AG09319 (cell line): ENCODE measurements around the gene RHOB.

Experiments used
- DNase-seq: peaks from one replicate; pipeline ENCODE4 v3.0.0-alpha.2; 2010; ENCODE audit warnings: low read depth; ENCODE audit errors: extremely low read depth
- CTCF ChIP-seq: IDR thresholded peaks from 2 replicates; pipeline ENCODE4 v1.5.1; 2011; ENCODE audit warnings: low read depth, mild to moderate bottlenecking, inconsistent platforms, low read length, moderate library complexity

The RHOB gene

GRCh38 chr2:20468549-20469500, 22.0 kb downstream of the RHOB start:
- no peak for TF ChIP-seq CTCF
- no peak for DNase-seq

- DNase-seq = no peak
- no peak for TF ChIP-seq CTCF
Measured at GRCh38 chr2:20469595-20469994, 22.7 kb downstream of the RHOB start.

- TF ChIP-seq CTCF = no peak
Measured at GRCh38 chr2:20470211-20470610, 23.3 kb downstream of the RHOB start.

GRCh38 chr2:20471148-20471547, 24.3 kb downstream of the RHOB start:
- no peak for TF ChIP-seq CTCF
- DNase-seq = no peak

More at GRCh38 chr2:20470211-20470610, 23.3 kb downstream of the RHOB start:
- no peak for DNase-seq

- no peak for TF ChIP-seq CTCF
- DNase-seq = no peak
Measured at GRCh38 chr2:20471902-20472559, 25.2 kb downstream of the RHOB start.

- DNase-seq = no peak
- TF ChIP-seq CTCF = no peak
Measured at GRCh38 chr2:20472569-20472968, 25.7 kb downstream of the RHOB start.

- TF ChIP-seq CTCF = no peak
- DNase-seq = no peak
Measured at GRCh38 chr2:20473128-20473527, 26.3 kb downstream of the RHOB start.
